Smooth muscle cell (in vitro differentiated cells): ENCODE measurements around the gene L3MBTL1. TPM values are rescaled to one million over a fixed set of nuclear protein-coding genes. Genes with fewer than 3 reads are reported as not detected.

Source experiments
- DNase-seq: peaks from one replicate; lab custom pipeline; 2025; ENCODE audit not compliant: unreplicated experiment; lab: John Stamatoyannopoulos, UW
- H2AFZ ChIP-seq: fragments of 200-600 bp; sonication (generic); 2 replicates; pipeline ENCODE4 v1.6.0; 2016; ENCODE audit warnings: antibody characterized with exemption, low read depth, mild to moderate bottlenecking
- H3F3A ChIP-seq: fragments of 200-600 bp; sonication (generic); 2 replicates; pipeline ENCODE4 v1.6.0; 2017; ENCODE audit warnings: antibody characterized with exemption, low read depth
- H3K27ac ChIP-seq: fragments of 200-600 bp; sonication (generic); 2 replicates; pipeline ENCODE4 v1.5.1; 2016; ENCODE audit warnings: low read depth, mild to moderate bottlenecking
- H3K27me3 ChIP-seq: fragments of 200-600 bp; sonication (generic); 2 replicates; pipeline ENCODE4 v1.6.1; 2016; ENCODE audit warnings: low read depth, mild to moderate bottlenecking
- H3K36me3 ChIP-seq: fragments of 200-600 bp; sonication (generic); 2 replicates; pipeline ENCODE4 v1.5.1; 2016; ENCODE audit warnings: low read depth
- H3K4me1 ChIP-seq: fragments of 200-600 bp; sonication (generic); 2 replicates; pipeline ENCODE4 v1.5.1; 2016; ENCODE audit warnings: low read depth
- H3K4me2 ChIP-seq: fragments of 200-600 bp; sonication (generic); 2 replicates; pipeline ENCODE4 v1.6.0; 2016; ENCODE audit warnings: mild to moderate bottlenecking
- H3K4me3 ChIP-seq: fragments of 200-600 bp; sonication (generic); 2 replicates; pipeline ENCODE4 v1.5.1; 2016; ENCODE audit warnings: mild to moderate bottlenecking
- H3K79me2 ChIP-seq: fragments of 200-600 bp; sonication (generic); 2 replicates; pipeline ENCODE4 v1.6.0; 2016; ENCODE audit warnings: low read depth, mild to moderate bottlenecking
- H3K9ac ChIP-seq: fragments of 200-600 bp; sonication (generic); 2 replicates; pipeline ENCODE4 v1.6.0; 2016; ENCODE audit warnings: low read depth
- H3K9me3 ChIP-seq: fragments of 200-600 bp; sonication (generic); replicated peaks from 2 replicates; pipeline ENCODE4 v1.5.1; 2016; ENCODE audit warnings: low read depth
- H4K20me1 ChIP-seq: fragments of 200-600 bp; sonication (generic); 2 replicates; pipeline ENCODE4 v1.6.0; 2016; ENCODE audit warnings: low read depth
- WGBS: methylation state at CpG from one replicate; pipeline ENCODE4 v1.1.7; 2016; ENCODE audit warnings: low lambda C conversion rate; 5-methylcytosine and 5-hydroxymethylcytosine counted together
- polyA plus RNA-seq: library from polyadenylated mRNA; unstranded; fragments of >200 nt; fragmentation: Nextera tagmentation; extraction: Ambion mirVana; gene quantifications from 2 replicates; pipeline ENCODE4 v1.2.1, GENCODE V29; 2016
- total RNA-seq: library from RNA; depleted of rRNA; stranded (reverse); fragments of >200 nt; gene quantifications from 2 replicates; pipeline ENCODE4 v1.2.3, GENCODE V29; 2014
- TF ChIP-seq, protein P1 (sequence below): fragments of 200-600 bp; sonication (generic); IDR thresholded peaks from 2 replicates; pipeline ENCODE4 v1.5.1; 2017; ENCODE audit warnings: borderline replicate concordance, mild to moderate bottlenecking, antibody characterized with exemption; ENCODE audit not compliant: insufficient read depth, poor library complexity, severe bottlenecking

The L3MBTL1 gene
- total and polyA plus RNA-seq, 2 experiments from 2014 or later = 7.7 to 8.9 TPM

DNA sequence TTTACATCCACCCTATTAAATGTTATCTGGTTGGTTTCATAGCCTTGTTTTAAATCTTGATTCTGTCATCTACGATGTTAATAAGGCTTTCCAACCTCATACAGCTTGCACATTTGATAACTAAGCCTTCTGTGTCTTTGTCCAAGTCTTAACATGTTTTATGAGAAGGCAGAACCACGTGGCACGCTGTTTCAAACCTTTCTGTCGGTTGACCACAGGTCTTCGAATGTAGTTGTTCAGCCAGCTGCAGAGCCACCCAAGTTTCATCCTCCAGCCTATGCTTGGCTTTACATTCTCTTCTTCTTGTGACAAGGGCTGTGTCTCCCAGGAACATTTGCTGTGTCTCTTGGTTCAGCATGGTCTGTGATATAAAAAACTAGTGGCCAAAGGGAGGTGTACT is 35.6 kb downstream of the L3MBTL1 start:
- no peaks in the 10 kb centered on the region for H3K79me2 ChIP-seq
- H2AFZ ChIP-seq = no peak overlapping the region
- H3K27ac ChIP-seq = no peak overlapping the region
- H3K4me3 ChIP-seq = no peak overlapping the region
- 79% methylated on average over 5 of the region's 5 CpGs for WGBS
- H3K9ac ChIP-seq = no peak overlapping the region
- TF ChIP-seq, protein P1, sequence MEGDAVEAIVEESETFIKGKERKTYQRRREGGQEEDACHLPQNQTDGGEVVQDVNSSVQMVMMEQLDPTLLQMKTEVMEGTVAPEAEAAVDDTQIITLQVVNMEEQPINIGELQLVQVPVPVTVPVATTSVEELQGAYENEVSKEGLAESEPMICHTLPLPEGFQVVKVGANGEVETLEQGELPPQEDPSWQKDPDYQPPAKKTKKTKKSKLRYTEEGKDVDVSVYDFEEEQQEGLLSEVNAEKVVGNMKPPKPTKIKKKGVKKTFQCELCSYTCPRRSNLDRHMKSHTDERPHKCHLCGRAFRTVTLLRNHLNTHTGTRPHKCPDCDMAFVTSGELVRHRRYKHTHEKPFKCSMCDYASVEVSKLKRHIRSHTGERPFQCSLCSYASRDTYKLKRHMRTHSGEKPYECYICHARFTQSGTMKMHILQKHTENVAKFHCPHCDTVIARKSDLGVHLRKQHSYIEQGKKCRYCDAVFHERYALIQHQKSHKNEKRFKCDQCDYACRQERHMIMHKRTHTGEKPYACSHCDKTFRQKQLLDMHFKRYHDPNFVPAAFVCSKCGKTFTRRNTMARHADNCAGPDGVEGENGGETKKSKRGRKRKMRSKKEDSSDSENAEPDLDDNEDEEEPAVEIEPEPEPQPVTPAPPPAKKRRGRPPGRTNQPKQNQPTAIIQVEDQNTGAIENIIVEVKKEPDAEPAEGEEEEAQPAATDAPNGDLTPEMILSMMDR = no peak
- no peak overlapping the region for H3K4me2 ChIP-seq
- no peak for DNase-seq
- no peaks in the 10 kb centered on the region for H3K4me1 ChIP-seq
- no peaks in the 10 kb centered on the region for H4K20me1 ChIP-seq
- no peaks in the 10 kb centered on the region for H3K36me3 ChIP-seq
- H3K27me3 ChIP-seq = no peaks in the 10 kb centered on the region
- H3K9me3 ChIP-seq = no peaks in the 10 kb centered on the region
- H3F3A ChIP-seq = no peaks in the 10 kb centered on the region

DNA sequence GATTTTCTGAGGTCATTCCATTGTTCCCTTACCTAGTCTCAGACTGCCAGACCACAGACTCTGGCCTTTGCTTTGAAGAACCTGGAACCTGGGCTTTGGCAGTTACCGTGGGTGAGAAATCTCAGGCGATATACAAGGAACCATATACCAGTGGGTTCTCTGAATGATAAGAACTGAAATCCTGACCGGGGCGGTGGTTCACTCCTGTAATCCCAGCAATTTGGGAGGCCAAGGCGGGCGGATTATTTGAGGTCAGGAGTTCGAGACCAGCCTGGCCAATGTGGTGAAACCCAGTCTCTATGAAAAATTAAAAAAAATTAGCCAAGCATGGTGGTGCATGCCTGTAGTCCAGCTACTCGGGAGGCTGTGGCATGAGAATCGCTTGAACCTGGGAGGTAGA is 37.0 kb downstream of the L3MBTL1 start:
- Histone ChIP-seq H3K27ac (no peak overlapping the region), H3K79me2 (no peaks in the 10 kb centered on the region), H4K20me1 (no peaks in the 10 kb centered on the region), H2AFZ (no peak overlapping the region), H3K9me3 (no peaks in the 10 kb centered on the region), H3K36me3 (no peaks in the 10 kb centered on the region), H3K4me1 (no peaks in the 10 kb centered on the region), H3K9ac (no peak overlapping the region), H3K4me2 (no peak overlapping the region), H3F3A (no peaks in the 10 kb centered on the region), H3K4me3 (no peak overlapping the region), H3K27me3 (no peaks in the 10 kb centered on the region)
- TF ChIP-seq, protein P1 = no peak
- no peak for DNase-seq
- 97% methylated on average over 9 of the region's 9 CpGs for WGBS

DNA sequence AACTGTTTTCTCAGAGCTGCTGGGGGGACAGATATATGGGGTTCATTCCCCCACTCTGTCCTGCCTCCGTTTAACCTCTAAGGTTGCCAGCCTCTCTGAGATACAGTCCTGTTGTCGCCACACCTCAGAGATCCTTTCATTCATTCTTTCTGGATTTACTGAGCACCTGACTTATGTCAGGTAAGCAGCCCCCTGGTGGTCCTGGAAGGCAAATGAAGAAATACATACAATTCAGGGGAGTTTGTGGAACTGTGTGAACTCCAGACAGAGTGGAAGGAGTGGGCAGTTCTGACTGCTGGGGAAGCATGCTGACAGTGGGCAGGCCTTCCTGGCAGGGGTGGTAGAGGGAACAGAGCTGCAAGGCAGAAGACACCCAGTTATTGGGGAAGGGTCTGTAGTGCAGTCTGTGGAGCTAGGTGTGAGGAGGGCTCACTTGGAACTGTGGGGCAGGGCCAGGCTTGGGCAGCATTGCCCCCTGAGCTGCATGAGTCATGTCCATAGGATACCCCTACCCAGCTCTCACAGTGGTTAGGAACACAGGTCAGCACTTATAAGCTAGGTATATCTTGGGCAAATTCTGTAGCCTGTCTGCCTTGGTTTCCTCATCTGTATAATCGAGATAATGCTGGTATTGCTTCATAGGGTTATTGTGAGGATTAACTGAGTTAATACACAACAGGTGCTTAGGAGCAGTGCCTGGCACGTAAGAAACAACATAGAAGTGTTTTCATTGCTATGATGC is 38.5 kb downstream of the L3MBTL1 start:
- Histone ChIP-seq H3K36me3 (no peaks in the 10 kb centered on the region), H4K20me1 (no peaks in the 10 kb centered on the region), H3K27ac (no peak overlapping the region), H3K27me3 (no peaks in the 10 kb centered on the region), H3K9ac (no peak overlapping the region), H3K4me2 (no peak overlapping the region), H2AFZ (no peak overlapping the region), H3K9me3 (no peaks in the 10 kb centered on the region), H3K4me1 (no peaks in the 10 kb centered on the region), H3K79me2 (no peaks in the 10 kb centered on the region), H3K4me3 (no peak overlapping the region), H3F3A (no peaks in the 10 kb centered on the region)
- DNase-seq = no peak
- 95% methylated on average over 4 of the region's 4 CpGs for WGBS
- TF ChIP-seq, protein P1 = no peak
